Activated CD4-positive, alpha-beta T cell treated with anti-CD3 and anti-CD28 coated beads, Interleukin-2, amount 50 U/mL, for 1 hour (primary cell): ENCODE measurements around the gene SLC48A1.

ENCODE experiments used
- DNase-seq: peaks from one replicate; pipeline ENCODE4 v3.0.0-alpha.2; 2020

The SLC48A1 gene

DNA sequence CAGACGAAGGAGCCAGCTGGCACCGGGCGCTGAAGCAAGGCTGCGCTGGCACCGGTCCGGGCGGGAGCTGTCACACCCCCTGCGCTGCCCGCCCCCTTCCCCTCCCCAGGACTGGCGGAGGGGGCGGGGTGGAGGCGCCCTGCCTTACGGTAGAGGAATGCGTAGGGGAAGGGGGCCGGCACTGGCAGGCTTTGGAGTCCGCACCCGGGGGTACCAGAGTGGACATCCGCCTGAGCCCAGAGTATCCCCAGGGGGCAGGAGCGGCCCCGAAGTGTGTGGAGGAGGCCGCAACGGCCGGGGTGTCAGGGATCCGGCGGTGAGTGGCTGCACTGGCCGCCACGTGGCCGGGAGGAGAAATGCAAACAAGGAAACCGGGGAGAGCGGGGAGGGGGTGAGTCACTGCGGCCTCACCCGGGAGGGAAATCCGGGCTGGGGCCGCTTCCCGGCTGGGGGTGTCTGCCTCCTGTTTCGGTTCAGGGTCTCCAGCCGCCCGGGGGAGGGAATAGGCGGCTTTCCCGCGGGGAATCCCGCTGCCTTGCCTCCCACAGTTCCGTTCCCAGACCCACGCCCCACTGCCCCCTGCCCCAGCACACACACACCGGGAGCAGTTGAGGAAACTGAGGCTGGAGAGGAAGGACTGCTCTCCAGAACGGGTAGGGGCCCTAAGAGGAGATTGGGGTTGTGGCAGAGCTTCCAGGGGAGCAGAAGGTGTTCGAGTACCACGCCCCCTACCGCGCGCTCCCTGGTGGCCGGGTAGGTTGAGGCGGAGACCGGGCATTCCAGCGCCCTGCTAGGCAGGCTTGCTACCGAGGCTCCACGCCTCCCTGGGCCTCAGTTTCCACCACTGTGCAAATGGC, 14.0 kb upstream of the SLC48A1 start, which contains the start of gene RAPGEF3:
RAPGEF3 (minus strand) TSS at position 47 of the 857 bp plus-strand sequence. CDS start 324 bp downstream, outside the sequence.
- DNase-seq = peak; percentile 61

DNA sequence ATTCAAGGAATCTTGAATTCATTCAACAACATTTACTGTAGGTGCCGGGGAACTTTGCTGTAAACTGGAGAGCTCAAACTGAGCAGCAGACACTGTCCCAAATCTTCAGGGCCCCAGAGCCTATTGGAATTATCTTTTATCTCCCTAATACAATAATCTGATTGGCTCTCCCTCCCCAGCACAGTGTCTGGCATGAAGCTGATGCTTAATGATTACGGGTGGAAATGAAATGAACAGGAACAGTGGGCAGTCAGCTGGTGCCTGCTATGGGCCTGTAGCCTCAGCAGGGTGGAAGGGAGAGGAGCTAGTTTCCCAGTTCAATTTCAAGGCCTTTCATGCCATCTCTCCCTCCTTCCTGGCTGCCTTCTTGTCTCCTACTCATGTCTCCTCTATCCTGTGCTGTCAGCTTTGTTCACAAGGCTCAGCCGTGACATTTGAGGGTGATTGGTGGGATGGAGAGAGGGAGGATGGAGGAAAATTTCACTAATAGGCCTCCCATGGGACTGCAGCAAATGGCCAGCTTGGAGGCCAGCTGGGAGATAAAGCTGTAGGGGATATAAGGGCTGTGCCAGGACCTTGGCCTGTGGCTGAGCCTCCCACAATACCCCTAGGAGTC, 10.1 kb upstream of the SLC48A1 start:
- DNase-seq = no peak

DNA sequence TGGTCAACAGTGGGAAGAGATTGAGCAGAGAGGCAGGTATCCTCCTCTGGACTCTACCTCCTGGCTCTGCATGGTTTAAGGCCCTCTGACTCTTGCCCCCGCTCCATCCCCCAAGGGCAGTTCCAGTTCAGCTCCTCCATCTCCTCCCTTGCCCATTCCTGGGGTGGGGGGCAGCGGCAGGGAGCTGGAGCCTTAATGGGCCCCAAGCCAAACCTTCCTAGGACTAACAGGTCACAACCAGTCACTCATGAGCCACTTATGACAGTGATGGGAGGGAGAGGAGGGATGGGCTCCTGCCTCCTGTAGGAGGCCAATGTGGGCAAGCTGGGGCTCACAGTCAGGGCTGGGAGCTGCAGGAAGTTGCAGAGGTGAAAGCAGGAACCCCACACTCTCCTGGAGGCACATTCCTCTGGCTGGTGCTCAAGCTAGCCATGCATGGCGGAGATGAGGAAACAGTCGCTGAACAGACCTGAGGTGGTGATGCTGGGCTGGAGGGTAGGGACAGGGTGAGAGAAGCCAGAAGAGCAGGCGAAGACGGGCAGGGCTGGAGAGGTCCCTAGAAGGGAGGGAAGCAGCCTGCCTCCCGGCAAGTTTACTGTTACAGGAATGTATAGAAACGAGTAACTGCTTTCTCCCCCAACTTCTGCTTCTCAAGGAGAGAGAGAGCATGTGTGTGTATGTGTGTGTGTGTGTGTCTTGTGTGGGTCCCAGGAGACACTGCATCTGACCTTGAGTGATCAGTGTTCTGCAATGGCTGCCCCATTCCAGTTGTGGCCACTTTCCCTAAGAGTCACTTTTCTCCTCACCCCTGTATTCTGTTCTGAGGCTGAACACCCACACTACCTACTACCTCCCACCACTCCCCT, 9.3 kb upstream of the SLC48A1 start:
- no peak for DNase-seq

DNA sequence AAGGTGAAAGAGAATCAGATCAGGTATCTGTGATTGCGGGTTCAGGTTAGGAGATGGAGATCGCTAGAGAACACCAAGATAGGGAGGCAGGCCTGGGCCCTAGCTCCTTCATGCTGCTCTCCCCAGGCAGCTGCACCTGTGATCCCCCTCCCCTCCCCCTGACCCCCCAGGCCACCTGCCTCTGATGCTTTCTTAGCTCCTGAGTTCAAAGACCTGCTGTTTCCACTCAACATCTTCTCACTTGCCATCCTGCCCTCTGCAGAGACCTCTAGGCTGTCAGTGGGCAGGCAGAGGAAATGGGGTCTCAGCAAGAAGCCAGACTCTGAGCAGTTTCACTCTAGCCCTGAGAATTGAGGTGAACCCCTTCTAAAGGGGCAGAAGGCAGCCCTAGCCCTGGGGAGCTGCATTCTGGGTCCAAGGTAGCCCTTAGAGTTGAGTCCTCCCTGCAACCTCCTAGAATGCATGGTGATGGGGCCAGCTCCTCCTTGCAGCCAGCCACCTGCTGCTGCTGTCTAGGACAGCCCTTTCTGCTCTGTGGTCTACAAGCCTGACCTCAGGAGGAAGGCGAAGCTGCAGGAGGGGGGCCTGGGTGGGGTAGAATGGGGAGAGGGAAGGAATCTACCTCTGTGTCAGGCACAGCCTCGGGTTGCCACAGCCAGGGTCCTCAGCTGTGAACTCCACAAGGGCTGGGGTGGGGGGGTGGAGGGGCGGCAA, 6.4 kb upstream of the SLC48A1 start:
- no peak for DNase-seq

DNA sequence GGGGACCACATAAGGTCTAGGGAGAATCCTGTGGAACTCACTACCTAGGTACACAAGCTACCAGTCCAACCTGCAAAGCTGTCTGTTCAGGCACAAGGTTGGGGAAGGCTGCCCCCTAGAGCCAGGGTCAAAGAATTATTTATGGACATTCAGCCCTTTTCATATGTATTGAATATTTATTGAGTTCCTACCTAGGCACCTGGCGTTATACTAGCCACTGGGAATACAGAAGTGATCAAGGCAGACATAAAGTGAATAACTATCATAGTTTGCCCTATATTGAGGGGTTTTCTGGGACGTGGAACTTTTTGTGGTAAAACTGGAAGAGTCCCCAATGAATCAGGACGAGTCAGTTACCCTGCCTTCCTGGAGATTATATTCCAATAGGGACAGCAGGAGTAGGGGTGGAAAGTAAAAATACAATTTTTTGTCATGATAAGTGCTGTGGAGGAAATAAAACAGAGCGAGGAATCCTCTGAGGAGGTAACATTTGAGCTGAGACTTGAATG, 5.8 kb upstream of the SLC48A1 start:
- DNase-seq = peak; percentile 71

DNA sequence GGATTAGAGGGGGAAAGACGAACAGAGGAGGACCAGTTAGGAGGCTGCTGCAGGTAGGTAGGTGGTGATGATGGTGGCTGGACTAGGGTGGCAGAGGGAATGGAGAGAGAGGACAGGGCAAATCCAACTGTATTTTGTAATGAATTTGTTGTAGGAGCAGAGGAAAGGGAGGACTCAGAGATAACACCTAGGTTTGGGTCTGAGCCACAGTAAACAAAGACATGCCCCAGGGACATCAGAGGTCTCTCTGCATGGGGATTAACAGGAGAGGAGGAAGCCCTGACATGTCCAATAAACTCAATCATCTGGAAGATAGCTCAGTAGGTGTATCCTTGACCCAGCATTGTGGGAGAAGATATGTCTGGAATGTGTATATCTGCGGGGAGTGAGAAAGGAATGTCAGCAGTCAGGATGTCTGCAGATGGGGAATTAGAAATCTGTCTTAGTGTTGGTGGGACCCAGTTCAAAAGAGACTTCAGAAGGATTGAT, 4.7 kb upstream of the SLC48A1 start:
- DNase-seq = no peak

DNA sequence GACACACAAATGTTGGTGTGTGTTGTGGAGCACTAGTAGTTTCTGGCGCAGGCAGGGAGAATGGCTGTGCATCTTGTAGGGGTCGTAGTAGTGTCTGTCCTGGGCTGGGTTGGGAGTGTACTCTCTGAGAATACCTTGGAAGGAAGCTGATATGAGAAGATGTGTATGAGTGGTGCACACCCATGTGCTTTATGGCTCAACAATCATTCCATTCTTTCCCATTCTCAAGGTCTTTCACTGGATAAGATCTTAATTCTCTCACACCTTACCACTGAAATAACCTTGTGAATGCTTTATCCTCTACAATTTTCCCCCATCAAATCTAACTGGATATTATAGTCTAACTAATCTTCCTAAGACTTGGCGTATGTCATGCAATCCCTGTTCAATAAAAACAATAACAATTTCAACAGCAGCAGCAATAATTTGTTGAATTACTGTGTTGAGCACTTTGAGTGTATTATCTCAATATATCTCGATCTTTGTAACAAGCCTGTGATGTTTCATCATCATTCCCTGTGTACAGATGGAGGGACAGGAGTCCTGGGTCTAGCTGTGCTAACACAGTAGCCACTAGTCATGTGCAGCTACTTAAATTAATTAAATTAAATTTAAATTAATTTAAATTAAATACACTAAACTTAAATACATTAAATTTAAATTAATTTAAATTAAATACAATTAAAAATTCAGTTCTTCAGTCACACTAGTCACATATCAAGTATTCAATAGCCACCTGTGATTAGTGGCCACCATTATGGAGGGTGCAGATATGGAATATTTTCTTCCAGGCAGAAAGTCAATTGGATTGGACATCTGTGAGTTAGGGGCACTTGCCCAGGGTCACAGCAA, 3.6 kb upstream of the SLC48A1 start:
- no peak for DNase-seq

DNA sequence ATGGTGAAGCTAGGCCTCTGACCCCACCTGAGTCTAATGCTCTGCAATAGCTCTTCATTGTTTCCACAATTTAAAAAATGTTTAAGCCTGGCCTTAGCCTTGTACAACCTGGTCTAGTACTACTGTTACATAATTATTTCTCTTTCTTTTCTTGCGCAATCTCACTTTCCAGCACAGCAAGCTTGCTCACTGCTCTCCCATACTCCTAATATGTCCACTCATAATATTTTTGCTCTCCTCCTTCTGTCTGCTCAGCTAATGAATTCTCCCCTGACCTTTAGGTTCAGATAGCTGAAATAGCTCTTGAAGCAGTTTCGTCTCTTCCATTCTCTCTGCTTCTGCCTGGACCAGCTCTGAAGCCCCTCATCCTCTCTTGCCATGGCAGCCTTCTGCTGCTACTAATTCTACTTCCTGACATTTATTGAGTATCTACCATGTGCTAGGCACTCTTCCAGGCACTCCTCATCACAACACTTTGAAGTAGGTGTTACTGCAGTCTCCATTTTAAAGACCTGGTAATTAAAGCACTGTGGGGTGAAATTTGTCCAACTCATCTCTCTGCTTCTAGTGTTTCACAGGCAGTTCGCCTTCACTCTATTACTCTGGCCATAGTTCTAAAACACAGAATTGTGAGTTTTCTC, 2.8 kb upstream of the SLC48A1 start:
- DNase-seq = no peak

DNA sequence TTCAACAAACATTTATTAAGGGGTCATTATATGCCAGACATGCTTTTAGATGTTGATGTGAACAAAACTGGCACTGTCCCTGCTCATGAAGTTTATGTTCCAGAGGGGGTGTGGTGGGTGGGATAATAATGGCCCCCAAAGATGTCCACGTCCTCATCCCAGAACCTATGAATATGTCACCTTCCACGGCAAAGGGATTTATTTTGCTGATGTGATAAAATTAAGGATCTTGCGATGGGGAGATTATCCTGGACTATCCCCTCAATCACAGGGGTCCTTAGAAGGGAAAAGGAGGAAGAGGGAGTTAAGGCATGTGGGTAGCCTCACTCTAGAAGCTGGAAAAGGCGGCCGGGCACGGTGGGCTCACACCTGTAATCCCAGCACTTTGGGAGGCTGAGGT, 1.7 kb upstream of the SLC48A1 start:
- DNase-seq = no peak

DNA sequence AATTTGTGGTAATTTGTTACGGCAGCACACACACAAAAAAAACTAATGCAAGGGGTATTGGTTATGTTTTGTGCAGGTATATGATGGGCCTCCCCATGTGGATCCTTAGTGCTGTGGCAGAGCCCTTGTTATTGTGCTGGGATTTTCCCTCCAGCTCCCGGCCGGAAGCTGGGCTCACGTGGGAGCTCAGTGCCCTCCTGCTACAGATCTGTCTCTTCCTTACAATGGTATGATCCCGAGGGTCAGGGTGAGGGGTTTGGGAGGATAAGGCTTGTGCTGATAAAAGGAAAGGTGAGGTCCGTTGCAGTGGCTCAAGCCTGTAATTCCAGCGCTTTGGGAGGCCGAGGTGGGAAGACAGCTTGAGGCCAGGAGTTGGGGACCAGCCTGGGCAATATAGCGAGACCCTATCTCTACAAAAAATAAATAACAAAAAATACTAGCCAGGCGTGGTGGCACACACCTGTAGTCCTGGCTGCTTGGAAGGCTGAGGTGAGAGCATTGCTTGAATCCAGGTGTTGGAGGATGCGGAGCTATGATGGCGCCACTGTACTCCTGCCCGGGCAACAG, 861 bp upstream of the SLC48A1 start:
- no peak for DNase-seq

DNA sequence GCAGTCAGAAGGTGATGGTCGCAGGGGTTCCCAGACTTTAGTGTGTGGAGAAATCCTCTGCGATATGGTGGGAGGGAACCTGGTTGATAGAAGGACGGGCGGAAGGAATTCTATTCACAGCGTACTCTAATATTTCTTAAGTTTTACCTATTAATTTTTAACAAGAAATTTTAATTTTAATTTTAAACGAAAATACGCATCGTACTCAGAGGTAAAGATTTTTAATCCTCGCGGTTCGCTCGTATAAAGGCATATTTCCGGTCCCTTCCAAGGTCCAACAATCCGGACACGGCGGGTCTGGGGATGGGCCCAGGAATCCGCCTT, 338 bp upstream of the SLC48A1 start:
- no peak for DNase-seq

DNA sequence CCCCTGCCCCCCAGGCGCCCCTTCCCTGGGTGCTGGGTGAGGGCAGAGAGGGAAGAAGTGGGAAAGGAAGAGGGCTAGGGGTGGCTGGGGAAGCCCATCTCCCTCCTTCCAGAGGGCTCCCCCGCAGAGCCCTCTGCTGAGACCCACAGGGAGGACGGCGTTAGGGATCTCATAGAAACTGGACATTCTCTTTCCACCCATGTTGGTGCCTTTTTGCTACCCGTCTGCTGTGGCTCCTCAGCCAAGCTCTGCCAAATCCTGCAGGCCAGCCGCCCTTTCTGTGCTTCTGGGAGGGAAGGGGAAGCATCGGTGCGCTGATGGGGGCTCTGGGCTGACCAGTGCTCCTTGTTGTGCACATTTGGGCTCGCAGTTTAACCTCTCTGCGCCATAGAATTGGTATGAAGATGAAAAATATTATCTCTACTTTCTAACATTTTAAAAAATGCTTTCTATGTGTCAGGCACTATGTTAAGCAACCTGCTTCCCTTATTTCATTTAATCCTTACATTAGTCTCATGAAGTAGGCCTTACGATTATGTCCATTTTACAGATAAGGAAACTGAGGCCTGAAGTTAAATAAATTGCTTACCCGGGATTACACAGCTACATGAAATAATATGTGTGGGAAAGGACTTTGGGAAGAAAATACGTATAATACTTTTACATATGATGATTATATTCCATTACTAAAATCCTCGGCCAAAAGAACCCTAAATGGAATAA, 981 bp downstream of the SLC48A1 start:
- DNase-seq = no peak

DNA sequence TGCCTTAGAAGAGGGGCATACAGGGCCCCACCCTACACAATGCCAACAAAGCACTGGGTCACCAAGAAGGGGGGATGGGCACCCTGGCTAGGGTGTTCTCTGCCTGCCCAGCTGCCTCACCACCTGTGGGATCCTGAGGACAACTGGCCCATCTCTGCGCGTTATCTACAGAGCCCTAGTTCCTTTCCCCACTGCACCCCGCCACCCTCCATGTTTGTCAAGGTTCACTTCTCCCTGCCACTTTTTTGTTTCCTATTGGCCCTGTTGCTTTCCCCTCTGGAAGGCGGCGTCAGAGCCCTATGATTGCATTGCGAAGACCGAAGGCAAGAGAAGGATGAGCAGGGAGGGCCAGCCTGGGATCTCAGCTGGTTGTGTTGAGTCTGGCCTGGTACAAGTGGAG, 1.6 kb downstream of the SLC48A1 start:
- DNase-seq = no peak

DNA sequence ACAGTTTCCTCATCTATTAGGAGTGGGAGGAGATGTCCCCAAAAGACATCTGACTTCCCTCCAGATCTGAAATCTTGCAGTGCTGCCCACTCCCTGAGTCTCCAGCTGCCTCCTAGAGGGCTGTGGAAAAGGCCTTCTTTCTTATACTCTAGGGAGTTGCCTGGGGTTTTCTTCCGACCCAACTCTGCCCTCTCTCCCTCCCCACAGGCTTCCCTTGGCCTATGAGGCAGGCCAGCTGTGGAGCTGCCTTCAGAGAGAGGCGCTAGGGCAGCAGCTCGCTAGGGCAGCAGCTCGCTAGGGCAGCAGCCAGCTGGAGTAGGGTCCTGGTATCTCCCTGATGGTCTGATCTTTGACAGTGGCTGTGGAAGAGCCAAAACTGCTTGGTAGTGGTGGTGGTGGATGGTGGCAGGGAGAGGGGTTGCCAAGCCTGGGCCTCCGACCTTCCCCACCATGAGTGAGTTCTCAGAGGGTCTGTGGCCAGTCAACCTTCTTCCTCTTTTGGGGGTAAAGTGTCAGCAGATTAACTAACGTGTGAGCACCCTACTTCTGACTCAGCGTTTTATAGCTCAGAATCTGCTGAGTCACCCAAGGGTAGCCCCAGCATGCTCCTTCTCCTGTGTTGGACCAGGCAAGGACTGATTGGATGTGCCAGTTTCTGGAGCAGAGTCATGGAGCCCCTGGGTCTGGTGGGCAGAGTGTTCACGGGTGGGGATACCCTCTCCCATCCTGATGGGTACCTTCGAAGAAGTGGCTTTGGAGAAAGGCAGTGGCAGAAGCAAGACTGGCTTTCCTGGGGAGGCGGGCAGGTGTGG, 2.3 kb downstream of the SLC48A1 start:
- no peak for DNase-seq

DNA sequence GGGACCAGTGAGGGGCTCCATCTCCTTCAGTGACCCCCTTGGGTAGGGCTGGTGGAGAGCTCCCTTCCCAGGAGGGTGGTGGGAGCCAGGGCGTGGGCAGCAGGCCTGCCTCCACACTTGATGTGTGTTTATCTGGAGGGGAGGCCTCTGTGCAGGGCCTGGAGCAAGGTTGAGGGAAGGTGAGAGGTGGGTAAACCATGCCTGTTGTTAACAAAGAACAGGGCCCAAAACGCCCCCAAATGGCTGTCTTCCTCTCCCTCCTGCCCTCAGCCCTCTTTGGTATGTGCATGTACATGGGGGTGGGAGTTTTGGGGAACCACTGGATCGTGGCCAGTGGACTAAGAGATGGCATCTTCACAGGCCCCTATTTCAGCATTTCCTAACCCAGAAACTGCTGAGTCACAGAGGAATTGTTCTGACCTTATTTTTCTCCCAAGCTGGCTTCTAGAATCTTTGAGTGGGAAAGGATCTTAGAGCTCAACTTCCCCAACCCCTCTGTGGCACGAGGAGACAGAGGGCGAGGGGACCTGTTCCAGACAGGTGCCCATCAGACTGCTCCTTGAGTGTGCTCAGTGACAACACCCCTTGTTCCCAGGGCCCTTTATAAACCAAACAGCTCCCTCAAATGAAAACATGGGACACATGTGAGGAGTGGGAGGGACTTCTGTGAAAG, 3.6 kb downstream of the SLC48A1 start:
- no peak for DNase-seq

DNA sequence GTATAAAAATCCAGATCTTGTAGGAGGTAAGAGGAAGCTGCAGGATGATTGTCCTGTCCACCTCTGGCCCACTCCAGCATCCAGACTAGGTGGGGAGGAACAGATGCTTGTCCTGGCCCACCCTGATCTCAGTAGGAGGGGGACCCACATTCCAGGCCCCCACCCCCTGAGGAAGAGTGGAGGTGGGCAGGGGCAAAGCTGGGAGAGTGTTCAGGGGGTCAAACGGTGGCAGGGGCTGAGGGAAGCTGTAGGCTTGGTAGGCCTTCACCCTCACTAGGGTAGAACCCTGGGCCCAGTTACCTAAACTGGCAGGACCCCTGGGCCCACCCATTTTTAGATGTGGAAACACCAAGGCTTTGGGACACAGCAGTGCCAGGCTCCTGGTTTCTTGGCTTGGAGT, 4.1 kb downstream of the SLC48A1 start:
- no peak for DNase-seq

DNA sequence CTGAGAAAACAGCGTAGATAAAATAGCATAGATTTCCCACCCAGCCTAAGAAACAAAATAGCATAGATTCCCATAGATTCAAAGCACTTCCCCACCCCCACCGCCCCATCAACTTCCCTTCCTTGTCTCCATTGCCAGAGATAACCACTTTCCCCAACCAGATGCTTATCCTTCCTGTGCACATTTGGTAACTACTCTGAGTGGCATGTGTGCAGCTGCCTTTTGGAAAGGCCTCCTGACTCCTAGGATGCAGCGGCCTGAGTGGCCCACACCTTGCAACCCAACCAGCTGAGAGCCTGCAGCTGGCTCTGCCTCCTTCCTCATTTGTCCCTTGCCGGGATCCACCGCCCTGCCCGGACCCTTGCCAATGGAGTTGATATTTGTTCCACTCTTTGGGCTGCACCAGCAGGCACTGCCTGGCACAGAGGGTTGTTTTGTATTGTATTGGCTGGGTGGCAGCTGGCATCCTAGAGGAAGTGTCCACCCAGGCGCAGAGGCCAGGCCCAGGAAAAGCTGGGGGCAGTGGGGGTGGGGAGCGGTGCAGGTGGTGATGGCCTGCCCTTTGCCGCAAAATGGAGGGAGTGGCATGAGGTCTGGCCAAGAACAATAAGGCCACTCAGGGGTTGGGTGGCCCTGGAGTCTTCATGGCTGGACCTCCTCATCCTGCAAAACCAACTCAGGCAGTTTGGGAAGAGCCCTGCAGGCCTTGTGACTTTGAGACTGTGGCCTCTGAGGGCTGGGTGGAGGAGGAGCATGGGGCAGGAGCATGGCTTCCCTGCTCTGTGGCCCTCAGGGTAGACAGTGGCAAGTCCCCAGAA, 4.9 kb downstream of the SLC48A1 start:
- no peak for DNase-seq

DNA sequence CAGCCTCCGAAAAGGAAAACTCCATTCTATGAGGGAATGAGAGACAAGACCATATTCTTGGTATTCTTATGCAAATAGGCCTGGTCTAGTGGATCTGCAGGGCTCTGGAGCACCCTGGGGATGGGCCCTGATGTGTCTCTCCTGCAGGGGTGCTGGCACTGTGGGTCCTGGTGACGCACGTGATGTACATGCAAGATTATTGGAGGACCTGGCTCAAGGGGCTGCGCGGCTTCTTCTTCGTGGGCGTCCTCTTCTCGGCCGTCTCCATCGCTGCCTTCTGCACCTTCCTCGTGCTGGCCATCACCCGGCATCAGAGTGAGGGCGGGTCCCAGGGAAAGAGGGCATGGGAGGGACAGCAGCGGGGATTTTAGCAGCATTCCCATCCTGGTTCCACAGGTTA, 5.8 kb downstream of the SLC48A1 start:
- DNase-seq = no peak
